Nephron progenitor cell (in vitro differentiated cells): ENCODE data around the gene CYP2D6.

ENCODE experiments used
- DNase-seq: peaks from one replicate; pipeline ENCODE4 v3.0.0; 2021
- H3K27ac Mint-ChIP-seq: 2 replicates; pipeline ENCODE4 v1.8.0; 2021; ENCODE audit warnings: mild to moderate bottlenecking, moderate library complexity, mixed read lengths
- H3K27me3 Mint-ChIP-seq: 2 replicates; pipeline ENCODE4 v1.8.0; 2021; ENCODE audit warnings: mild to moderate bottlenecking, low read depth, mixed read lengths; ENCODE audit not compliant: poor library complexity
- H3K36me3 Mint-ChIP-seq: 2 replicates; pipeline ENCODE4 v1.8.0; 2021; ENCODE audit warnings: low read depth, mixed read lengths
- H3K4me1 Mint-ChIP-seq: 2 replicates; pipeline ENCODE4 v1.8.0; 2021; ENCODE audit warnings: mixed read lengths
- H3K4me3 Mint-ChIP-seq: 2 replicates; pipeline ENCODE4 v1.8.0; 2021; ENCODE audit warnings: mild to moderate bottlenecking, moderate library complexity, mixed read lengths
- H3K9me3 Mint-ChIP-seq: 2 replicates; pipeline ENCODE4 v1.8.0; 2021; ENCODE audit warnings: mild to moderate bottlenecking, moderate library complexity, mixed read lengths
- TF ChIP-seq, protein P1 (sequence below): fragments of 200-600 bp; sonication (generic); IDR thresholded peaks from 2 replicates; pipeline ENCODE4 v1.5.0; 2021; ENCODE audit warnings: antibody characterized with exemption

The CYP2D6 gene

GRCh38 chr22:42173183-42173926 lies 42.7 kb upstream of the CYP2D6 start:
- H3K27me3 Mint-ChIP-seq, result peaks cover 5% of the 10 kb centered on the region
- H3K27ac Mint-ChIP-seq, result no peak overlapping the region

DNA sequence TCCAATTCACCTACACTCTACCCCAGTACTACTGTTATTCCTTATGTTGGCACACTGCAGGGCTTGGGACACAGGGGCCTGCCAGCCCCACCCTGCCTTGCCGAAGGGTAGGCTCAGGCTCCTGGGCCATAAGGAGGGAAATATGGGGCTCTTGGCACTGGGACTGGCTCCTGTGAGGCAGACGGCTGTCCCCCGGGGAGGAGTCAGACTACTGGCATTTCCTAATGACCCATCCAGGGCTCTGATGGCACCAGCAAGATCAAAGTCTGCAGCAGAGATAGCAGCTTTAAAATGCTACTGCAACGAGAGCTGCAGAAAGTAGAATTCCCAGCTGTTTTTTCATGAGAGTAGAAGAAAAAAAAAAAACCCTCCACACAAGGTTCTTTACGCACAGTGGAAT lies 42.2 kb upstream of the CYP2D6 start:
- TF ChIP-seq, protein P1, sequence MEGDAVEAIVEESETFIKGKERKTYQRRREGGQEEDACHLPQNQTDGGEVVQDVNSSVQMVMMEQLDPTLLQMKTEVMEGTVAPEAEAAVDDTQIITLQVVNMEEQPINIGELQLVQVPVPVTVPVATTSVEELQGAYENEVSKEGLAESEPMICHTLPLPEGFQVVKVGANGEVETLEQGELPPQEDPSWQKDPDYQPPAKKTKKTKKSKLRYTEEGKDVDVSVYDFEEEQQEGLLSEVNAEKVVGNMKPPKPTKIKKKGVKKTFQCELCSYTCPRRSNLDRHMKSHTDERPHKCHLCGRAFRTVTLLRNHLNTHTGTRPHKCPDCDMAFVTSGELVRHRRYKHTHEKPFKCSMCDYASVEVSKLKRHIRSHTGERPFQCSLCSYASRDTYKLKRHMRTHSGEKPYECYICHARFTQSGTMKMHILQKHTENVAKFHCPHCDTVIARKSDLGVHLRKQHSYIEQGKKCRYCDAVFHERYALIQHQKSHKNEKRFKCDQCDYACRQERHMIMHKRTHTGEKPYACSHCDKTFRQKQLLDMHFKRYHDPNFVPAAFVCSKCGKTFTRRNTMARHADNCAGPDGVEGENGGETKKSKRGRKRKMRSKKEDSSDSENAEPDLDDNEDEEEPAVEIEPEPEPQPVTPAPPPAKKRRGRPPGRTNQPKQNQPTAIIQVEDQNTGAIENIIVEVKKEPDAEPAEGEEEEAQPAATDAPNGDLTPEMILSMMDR, result no peak
- peak overlapping the region; percentile 4 for H3K4me3 Mint-ChIP-seq
- peaks cover 21% of the 10 kb centered on the region for H3K36me3 Mint-ChIP-seq
- DNase-seq, result no peak
- no peaks in the 10 kb centered on the region for H3K9me3 Mint-ChIP-seq
- peaks cover 5% of the 10 kb centered on the region for H3K27me3 Mint-ChIP-seq
- peaks cover 43% of the 10 kb centered on the region for H3K4me1 Mint-ChIP-seq
- no peak overlapping the region for H3K27ac Mint-ChIP-seq

More at GRCh38 chr22:42173183-42173926, 42.7 kb upstream of the CYP2D6 start:
- TF ChIP-seq, protein P1, result no peak
- Mint-ChIP-seq H3K4me3 (no peak overlapping the region), H3K4me1 (peaks cover 46% of the 10 kb centered on the region), H3K9me3 (no peaks in the 10 kb centered on the region), H3K36me3 (peaks cover 25% of the 10 kb centered on the region)
- DNase-seq, result no peak

DNA sequence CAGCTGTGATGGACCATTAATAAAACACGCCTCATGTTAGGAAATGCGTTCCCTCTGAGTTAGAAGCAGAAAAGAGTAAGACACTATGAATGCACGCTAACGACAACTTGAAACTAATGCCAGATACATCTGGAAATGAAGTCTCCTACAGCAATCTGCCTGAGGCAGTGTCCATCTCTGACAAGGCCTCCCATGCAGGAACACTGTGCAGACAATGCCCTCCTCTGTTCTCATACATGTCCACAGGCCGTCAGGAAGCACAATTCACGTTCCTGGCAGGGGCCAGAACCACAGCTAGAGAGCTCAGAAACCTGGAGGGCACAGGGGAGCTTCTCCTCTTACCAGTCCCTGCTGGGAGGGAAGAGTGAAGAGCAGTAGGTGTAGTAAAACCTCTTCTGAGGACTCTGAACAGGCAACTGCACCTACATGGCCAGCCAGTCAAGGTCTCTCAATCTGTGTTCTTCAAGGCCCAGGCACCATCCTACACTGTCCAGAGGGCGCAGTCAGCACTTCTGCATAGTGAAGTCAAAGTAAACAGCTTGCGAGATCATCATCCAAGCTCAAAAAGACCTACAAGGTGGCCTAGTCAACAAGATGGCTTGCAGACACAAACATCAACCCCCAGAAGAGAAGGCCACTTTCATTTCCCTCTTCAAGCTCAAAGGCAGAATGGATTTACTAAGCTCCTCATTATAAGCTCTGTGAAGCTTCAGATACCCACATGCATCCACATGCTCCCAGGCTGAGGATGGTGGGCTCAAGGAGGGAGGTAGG lies 41.5 kb upstream of the CYP2D6 start:
- Mint-ChIP-seq H3K27ac (no peak overlapping the region), H3K27me3 (peaks cover 5% of the 10 kb centered on the region), H3K4me3 (no peak overlapping the region), H3K9me3 (no peaks in the 10 kb centered on the region), H3K36me3 (peaks cover 17% of the 10 kb centered on the region), H3K4me1 (peaks cover 43% of the 10 kb centered on the region)
- no peak for DNase-seq
- TF ChIP-seq, protein P1, result no peak

DNA sequence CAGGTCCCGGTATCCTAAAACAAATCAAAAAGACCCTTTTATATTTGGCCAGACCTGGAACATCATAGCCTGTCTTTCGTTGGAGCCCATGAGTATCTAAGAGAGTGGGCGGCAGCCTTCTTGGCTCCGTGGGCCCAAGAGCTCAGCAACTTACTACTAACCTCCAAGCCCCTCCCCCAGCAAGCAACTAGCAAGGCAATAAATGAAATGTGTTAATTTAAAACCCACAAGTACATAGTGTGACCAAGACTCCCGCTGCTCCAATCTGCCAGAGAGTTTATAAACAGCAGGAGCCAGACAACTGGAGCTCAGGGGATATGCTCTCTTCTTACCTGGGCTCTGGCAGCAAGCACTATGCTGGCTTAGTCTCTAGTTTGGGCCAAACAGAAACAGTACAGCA lies 40.8 kb upstream of the CYP2D6 start:
- no peak for DNase-seq
- H3K36me3 Mint-ChIP-seq, result peaks cover 18% of the 10 kb centered on the region
- no peak overlapping the region for H3K4me3 Mint-ChIP-seq
- TF ChIP-seq, protein P1, result no peak
- H3K27ac Mint-ChIP-seq, result no peak overlapping the region
- H3K9me3 Mint-ChIP-seq, result no peaks in the 10 kb centered on the region
- peaks cover 5% of the 10 kb centered on the region for H3K27me3 Mint-ChIP-seq
- peaks cover 43% of the 10 kb centered on the region for H3K4me1 Mint-ChIP-seq

DNA sequence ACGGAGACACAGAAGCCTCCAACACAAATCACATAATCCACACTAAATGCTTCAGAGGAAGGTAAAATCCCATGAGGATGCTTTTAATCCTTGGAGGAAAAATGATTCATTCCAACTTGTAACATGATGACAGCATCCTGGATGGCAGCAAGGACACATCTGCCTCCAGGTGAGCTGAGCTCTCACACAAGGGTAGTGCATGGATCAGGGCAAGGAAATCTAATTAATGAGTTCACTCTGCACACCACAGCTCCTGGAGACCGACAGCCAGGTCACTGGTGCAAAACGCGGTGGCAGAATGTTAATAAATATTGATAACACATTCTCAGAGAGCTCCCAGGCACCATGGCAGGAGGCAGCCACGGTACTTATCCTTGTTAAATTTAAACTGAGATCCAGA lies 40.3 kb upstream of the CYP2D6 start:
- TF ChIP-seq, protein P1, result no peak
- DNase-seq, result no peak
- H3K36me3 Mint-ChIP-seq, result peaks cover 14% of the 10 kb centered on the region

More for the DNA sequence above, 40.3 kb upstream of the CYP2D6 start:
- H3K9me3 Mint-ChIP-seq, result no peaks in the 10 kb centered on the region
- H3K4me1 Mint-ChIP-seq, result peaks cover 43% of the 10 kb centered on the region
- H3K4me3 Mint-ChIP-seq, result no peak overlapping the region
- H3K27me3 Mint-ChIP-seq, result peaks cover 5% of the 10 kb centered on the region
- no peak overlapping the region for H3K27ac Mint-ChIP-seq
